Nephron progenitor cell (in vitro differentiated cells): ENCODE data around the gene UFSP2.

Experiments
- DNase-seq: peaks from one replicate; pipeline ENCODE4 v3.0.0; 2021
- H3K27ac Mint-ChIP-seq: 2 replicates; pipeline ENCODE4 v1.8.0; 2021; ENCODE audit warnings: mild to moderate bottlenecking, moderate library complexity, mixed read lengths
- H3K27me3 Mint-ChIP-seq: 2 replicates; pipeline ENCODE4 v1.8.0; 2021; ENCODE audit warnings: mild to moderate bottlenecking, low read depth, mixed read lengths; ENCODE audit not compliant: poor library complexity
- H3K36me3 Mint-ChIP-seq: 2 replicates; pipeline ENCODE4 v1.8.0; 2021; ENCODE audit warnings: low read depth, mixed read lengths
- H3K4me1 Mint-ChIP-seq: 2 replicates; pipeline ENCODE4 v1.8.0; 2021; ENCODE audit warnings: mixed read lengths
- H3K4me3 Mint-ChIP-seq: 2 replicates; pipeline ENCODE4 v1.8.0; 2021; ENCODE audit warnings: mild to moderate bottlenecking, moderate library complexity, mixed read lengths
- H3K9me3 Mint-ChIP-seq: 2 replicates; pipeline ENCODE4 v1.8.0; 2021; ENCODE audit warnings: mild to moderate bottlenecking, moderate library complexity, mixed read lengths
- CTCF ChIP-seq: fragments of 200-600 bp; sonication (generic); IDR thresholded peaks from 2 replicates; pipeline ENCODE4 v1.5.0; 2021; ENCODE audit warnings: antibody characterized with exemption

Gene UFSP2

GRCh38 chr4:185425647-185426352 is at the start of gene UFSP2:
TSS of gene UFSP2 (minus strand) at chr4:185425964. CDS start at chr4:185425868, 96 bp downstream.
- peak; percentile 90 for DNase-seq
- TF ChIP-seq CTCF, result no peak
- Mint-ChIP-seq H3K4me1 (peaks cover 32% of the 10 kb centered on the region), H3K27ac (peak within 1 kb of the TSS; percentile 100), H3K9me3 (no peaks in the 10 kb centered on the region), H3K36me3 (peaks cover 12% of the 10 kb centered on the region), H3K4me3 (peak within 1 kb of the TSS; percentile 90), H3K27me3 (no peaks in the 10 kb centered on the region)

GRCh38 chr4:185473247-185473646 is 47.5 kb upstream of the UFSP2 start:
- Mint-ChIP-seq H3K4me3 (no peak overlapping the region), H3K27me3 (peaks cover 78% of the 10 kb centered on the region), H3K4me1 (peaks cover 12% of the 10 kb centered on the region), H3K36me3 (no peaks in the 10 kb centered on the region), H3K9me3 (peaks cover 13% of the 10 kb centered on the region), H3K27ac (no peak overlapping the region)
- DNase-seq, result no peak
- TF ChIP-seq CTCF, result no peak

- no peak for DNase-seq
- peaks cover 79% of the 10 kb centered on the region for H3K27me3 Mint-ChIP-seq
- H3K27ac Mint-ChIP-seq, result no peak overlapping the region
- H3K4me3 Mint-ChIP-seq, result peak overlapping the region; percentile 94
- no peak for TF ChIP-seq CTCF
- peaks cover 13% of the 10 kb centered on the region for H3K9me3 Mint-ChIP-seq
- no peaks in the 10 kb centered on the region for H3K36me3 Mint-ChIP-seq
- peaks cover 12% of the 10 kb centered on the region for H3K4me1 Mint-ChIP-seq
Measured at GRCh38 chr4:185472103-185472542, 46.4 kb upstream of the UFSP2 start.

- Mint-ChIP-seq H3K36me3 (no peaks in the 10 kb centered on the region), H3K9me3 (peaks cover 13% of the 10 kb centered on the region), H3K4me3 (peak within 1 kb of the TSS; percentile 94), H3K27me3 (peaks cover 79% of the 10 kb centered on the region), H3K4me1 (peaks cover 12% of the 10 kb centered on the region), H3K27ac (no peak within 1 kb of the TSS)
- TF ChIP-seq CTCF, result peak; percentile 42
- peak; percentile 96 for DNase-seq
Measured at GRCh38 chr4:185471235-185472102, 45.7 kb upstream of the UFSP2 start, which contains the start of gene CCDC110. TSS of gene CCDC110 (minus strand) at chr4:185471733. CDS start at chr4:185471683, 50 bp downstream.

GRCh38 chr4:185470501-185471195 is 44.9 kb upstream of the UFSP2 start:
- H3K27me3 Mint-ChIP-seq, result peaks cover 85% of the 10 kb centered on the region
- no peak overlapping the region for H3K27ac Mint-ChIP-seq
- peaks cover 12% of the 10 kb centered on the region for H3K4me1 Mint-ChIP-seq
- peaks cover 13% of the 10 kb centered on the region for H3K9me3 Mint-ChIP-seq
- TF ChIP-seq CTCF, result no peak
- no peaks in the 10 kb centered on the region for H3K36me3 Mint-ChIP-seq
- DNase-seq, result peak; percentile 31
- peak overlapping the region; percentile 86 for H3K4me3 Mint-ChIP-seq
